BJ (cell line): ENCODE measurements around the gene LELP1. TPM values are rescaled to one million over a fixed set of nuclear protein-coding genes. Genes with fewer than 3 reads are reported as not detected.
"Not testable (repeated sequence)": the region's sequence is repeated elsewhere in the genome, so short reads cannot be mapped to it uniquely, and the experiment has no call there.

Experiments
- CTCF ChIA-PET: fragments of 350-600 bp; formaldehyde crosslinking; extraction: SDS; loops from one replicate; lab custom pipeline; 2021; ENCODE audit warnings: antibody characterized with exemption, inconsistent platforms; lab: Yijun Ruan, JAX
- POLR2A ChIA-PET: fragments of 300-600 bp; sonication (Branson Sonifier 250); formaldehyde crosslinking; extraction: SDS; loops from one replicate; lab custom pipeline; 2021; ENCODE audit warnings: antibody characterized with exemption; lab: Charles Lee
- DNase-seq: peaks from one replicate; pipeline ENCODE4 v3.0.0-alpha.2; 2011; ENCODE audit warnings: low read depth
- H3K27me3 ChIP-seq: 2 replicates; pipeline ENCODE4 v1.6.0; 2011; ENCODE audit warnings: low read length; ENCODE audit not compliant: control insufficient read depth, insufficient read depth
- H3K36me3 ChIP-seq: 2 replicates; pipeline ENCODE4 v1.5.1; 2011; ENCODE audit warnings: low read length; ENCODE audit not compliant: control insufficient read depth, insufficient read depth
- H3K4me3 ChIP-seq: 2 replicates; pipeline ENCODE4 v1.5.1; 2011; ENCODE audit warnings: low read depth, mild to moderate bottlenecking, control low read depth, low read length
- polyA plus RNA-seq: library from polyadenylated mRNA; depleted of rRNA; stranded (reverse); fragments of >200 nt; gene quantifications from 2 replicates; pipeline ENCODE4 v1.2.3, GENCODE V29; 2011
- TF ChIP-seq, protein P1 (sequence below): IDR thresholded peaks from 2 replicates; pipeline ENCODE4 v1.5.1; 2011; ENCODE audit warnings: low read depth, mild to moderate bottlenecking, control low read depth, inconsistent platforms, low read length, moderate library complexity; ENCODE audit not compliant: insufficient read depth

LELP1 gene
- polyA plus RNA-seq, 1 experiment: not detected

DNA sequence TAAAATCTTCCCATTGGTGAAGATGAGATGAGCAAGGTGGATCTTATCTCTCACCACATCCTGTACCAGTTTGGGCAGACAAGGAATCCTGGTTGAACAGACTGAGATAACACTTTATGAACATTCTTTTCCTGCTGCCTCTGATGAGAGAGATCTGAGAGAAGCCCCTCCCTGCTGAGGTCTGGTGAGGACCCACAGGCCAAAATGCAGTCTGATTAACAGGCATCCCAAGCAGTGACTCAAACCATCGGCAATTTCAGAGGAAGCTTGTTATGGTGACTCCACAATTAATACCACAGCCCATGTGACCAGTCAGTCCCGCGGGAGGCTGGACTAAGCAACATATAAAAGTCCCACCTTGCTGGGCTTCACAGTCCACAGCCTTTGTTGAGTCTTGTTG, 14.0 kb downstream of the LELP1 start, which contains the start of gene PRR9:
Gene PRR9, plus strand, starts transcription at position 373 of the 400 bp plus-strand sequence. CDS start 561 bp downstream, outside the sequence.
- DNase-seq: no peak
- Histone ChIP-seq H3K4me3 (no peak within 1 kb of the TSS), H3K36me3 (no peaks in the 10 kb centered on the region), H3K27me3 (peaks cover 2% of the 10 kb centered on the region; the same call in 1 of the 2 replicates)
- ChIA-PET CTCF (no interaction called here), POLR2A (no interaction called here)
- TF ChIP-seq, protein P1, sequence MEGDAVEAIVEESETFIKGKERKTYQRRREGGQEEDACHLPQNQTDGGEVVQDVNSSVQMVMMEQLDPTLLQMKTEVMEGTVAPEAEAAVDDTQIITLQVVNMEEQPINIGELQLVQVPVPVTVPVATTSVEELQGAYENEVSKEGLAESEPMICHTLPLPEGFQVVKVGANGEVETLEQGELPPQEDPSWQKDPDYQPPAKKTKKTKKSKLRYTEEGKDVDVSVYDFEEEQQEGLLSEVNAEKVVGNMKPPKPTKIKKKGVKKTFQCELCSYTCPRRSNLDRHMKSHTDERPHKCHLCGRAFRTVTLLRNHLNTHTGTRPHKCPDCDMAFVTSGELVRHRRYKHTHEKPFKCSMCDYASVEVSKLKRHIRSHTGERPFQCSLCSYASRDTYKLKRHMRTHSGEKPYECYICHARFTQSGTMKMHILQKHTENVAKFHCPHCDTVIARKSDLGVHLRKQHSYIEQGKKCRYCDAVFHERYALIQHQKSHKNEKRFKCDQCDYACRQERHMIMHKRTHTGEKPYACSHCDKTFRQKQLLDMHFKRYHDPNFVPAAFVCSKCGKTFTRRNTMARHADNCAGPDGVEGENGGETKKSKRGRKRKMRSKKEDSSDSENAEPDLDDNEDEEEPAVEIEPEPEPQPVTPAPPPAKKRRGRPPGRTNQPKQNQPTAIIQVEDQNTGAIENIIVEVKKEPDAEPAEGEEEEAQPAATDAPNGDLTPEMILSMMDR: no peak

DNA sequence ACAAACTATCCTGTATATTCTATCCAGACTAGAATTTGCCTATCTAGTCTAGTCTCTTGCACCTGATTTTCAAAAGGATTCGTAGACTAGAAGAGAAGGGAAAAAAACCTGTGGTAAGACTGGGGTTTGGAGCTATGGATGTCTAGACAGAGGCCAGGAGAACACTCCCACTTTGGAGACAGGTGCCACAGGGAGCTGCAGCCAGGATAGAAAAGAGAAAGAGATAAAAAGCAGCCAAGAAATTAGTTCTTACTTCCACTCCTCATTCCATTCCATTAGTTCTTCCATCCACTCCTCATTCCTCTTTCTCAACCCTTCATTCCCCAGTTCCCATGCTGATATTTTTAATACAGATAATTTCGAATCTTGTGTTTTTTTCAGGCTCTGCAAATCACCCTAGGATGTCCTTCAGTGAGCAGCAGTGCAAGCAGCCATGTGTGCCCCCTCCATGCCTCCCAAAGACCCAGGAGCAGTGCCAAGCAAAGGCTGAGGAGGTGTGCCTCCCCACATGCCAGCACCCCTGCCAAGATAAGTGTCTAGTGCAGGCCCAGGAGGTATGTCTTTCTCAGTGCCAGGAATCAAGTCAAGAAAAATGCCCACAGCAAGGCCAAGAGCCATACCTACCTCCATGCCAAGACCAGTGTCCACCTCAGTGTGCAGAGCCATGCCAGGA, 14.7 kb downstream of the LELP1 start:
- no peak overlapping the region for H3K4me3 ChIP-seq
- ChIA-PET CTCF (no interaction called here), POLR2A (no interaction called here)
- H3K36me3 ChIP-seq: no peaks in the 10 kb centered on the region
- DNase-seq: no peak
- TF ChIP-seq, protein P1: no peak
- H3K27me3 ChIP-seq: peaks cover 2% of the 10 kb centered on the region; the same call in 1 of the 2 replicates

- POLR2A ChIA-PET: no interaction called here
- CTCF ChIA-PET: interaction anchor here (0.8 to 2.2 kb wide), 3 partner anchors 8 to 350 kb away, joined by 3 to 7 read pairs (median 7); no protein-coding TSS in a partner anchor
- H3K36me3 ChIP-seq: no peaks in the 10 kb centered on the region
- peaks cover 5% of the 10 kb centered on the region for H3K27me3 ChIP-seq
- DNase-seq: no peak
- no peak overlapping the region for H3K4me3 ChIP-seq
- TF ChIP-seq, protein P1: no peak
Measured at GRCh38 chr1:153220606-153221303, 17.5 kb downstream of the LELP1 start.

DNA sequence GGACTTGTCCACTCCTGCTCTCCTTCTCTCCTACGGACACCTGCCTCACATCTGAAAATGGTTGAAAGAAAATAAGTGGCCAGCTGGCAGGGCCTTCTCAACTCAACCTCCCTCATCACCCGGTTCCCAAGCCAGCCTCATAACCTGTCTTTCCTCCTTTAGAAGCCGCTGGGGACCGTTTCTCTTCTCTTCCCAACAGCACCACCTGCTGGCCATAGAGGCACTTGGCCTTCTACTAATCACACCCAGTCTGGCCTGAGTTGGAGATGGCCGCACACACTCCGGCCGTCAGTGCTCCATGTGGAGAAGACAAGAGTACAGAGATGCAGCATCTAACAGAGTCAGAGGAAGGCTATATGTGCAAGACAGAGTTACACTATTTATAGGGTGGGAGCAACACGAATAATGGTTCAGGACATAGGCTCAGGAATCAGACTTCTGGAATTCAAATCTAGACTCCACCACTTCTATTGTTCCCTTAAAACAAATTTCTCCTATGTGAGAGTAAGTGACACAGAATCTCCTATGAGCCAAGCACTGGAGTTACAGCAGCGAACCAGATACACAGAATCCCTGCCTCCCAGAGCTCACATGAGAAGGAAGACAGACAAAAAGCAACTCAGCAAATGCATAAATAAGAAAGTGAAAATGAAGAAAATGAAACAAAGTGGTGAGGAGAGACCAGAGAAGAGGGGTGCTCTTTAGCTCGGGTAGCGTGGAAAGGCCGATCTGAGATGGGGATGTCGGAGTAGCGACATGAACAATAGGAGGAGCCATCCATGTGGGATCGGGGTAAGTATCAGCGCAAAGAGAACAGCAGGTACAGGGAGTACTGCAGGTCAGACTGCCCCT, 20.0 kb downstream of the LELP1 start:
- H3K36me3 ChIP-seq, H3K4me3 ChIP-seq, DNase-seq, H3K27me3 ChIP-seq, POLR2A ChIA-PET: not testable (repeated sequence)
- CTCF ChIA-PET: interaction anchor here (0.6 to 2.2 kb wide), 4 partner anchors 10 to 353 kb away, joined by 3 to 7 read pairs (median 5); no protein-coding TSS in a partner anchor
- TF ChIP-seq, protein P1: peak; percentile 70
